HG03097 (cell line): Measurements from ENCODE around the gene DNAH1.

ENCODE experiments used
- ATAC-seq: cut with Tn5 transposase; IDR thresholded peaks from one replicate; pipeline ENCODE4 v1.9.1; 2021; ENCODE audit not compliant: unreplicated experiment, low FRiP score

DNAH1 gene

DNA sequence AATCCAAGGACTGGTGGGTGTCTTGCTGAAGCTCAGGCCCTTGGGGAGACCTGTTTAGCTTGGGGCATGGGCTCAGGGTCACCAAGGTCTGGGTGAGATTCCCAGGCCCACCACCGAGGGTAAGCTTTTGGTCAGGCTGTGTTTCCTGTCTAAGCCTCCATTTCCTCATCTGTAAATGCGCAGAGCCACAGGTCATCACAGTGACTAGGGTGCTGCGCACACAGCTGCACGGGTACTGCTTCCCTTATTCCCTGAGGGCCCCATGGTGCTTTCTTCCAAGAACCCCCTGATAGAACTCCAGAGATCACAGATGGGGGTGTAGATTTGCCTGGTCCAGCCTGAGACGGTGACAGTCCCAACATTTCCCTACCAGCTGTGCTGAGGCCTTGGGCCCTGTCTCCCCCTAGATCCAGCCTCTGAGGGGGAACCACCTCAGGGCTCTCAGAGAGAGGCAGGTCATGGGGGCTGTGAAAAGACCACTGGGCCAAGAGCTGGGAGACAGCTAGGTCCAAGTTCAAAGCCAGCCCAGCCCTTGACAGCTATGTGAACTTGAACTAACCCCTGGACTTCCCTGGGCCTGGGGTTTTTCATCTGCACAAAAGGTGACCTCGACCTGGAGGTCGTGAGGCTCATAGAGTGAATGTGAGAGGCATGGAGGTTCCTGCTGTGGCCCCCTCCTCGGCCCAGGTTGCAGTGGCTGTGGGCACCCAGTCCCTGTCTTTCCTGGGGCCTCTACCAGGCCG lies 68.1 kb downstream of the DNAH1 start:
- no peak for ATAC-seq

DNA sequence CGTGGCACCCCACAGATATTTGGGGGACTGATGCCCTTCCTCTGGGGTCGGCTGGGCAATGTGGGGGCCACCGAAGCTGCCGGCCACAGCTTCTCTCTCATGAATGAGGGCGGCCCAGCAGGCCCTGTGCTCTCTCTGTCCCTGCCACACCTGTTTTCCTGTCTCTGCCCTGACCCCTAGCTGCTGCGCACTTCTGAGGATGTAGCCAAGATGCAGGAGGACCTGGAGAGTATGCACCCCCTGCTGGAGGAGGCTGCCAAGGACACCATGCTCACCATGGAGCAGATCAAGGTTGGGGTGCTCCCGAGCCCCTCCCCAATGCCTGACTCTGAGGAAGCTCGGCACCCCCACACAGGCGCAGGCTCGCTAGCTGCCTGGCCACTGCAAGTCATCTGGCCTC lies 69.0 kb downstream of the DNAH1 start:
- ATAC-seq: no peak

DNA sequence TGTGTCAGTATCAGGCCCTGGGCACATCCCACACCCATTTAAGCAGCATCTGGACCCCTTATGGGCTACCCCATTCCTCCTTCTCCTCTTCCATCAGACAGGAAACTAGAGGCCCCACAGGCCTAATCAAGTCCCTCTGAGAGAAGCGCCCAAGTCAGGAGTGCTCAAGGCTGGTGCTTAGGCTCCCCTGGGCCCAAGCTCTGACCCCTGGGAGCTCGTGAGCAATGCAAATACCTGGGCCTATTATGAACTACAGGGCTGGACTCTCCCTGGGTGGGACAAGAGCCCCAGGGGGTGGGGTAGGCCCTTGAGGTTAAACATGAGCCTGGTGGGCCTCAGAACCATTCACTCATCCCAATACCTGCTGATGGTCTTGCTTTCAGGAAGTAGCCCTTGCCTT lies 71.4 kb downstream of the DNAH1 start:
- no peak for ATAC-seq

GRCh38 chr3:52388348-52388821 lies 72.3 kb downstream of the DNAH1 start:
- ATAC-seq: no peak

DNA sequence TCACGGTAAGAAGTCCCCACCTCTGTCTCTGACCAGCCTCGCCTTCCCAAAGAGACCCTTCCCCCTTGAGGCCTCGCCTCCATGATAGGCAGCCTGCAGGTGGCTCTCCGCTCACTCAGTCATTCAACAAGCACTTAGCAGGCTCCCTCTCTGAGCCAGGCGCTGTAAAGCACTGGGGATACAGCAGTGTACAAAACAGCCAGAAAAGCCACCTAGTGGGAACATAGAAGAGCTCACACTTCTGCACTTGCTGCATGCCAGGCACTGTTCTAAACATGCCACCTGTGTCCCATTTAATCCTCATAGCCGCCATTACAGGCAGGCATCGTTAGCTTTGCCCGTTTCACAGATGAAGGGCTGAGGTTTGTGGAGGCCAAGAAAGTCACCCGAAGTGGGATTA lies 72.8 kb downstream of the DNAH1 start:
- ATAC-seq: no peak

DNA sequence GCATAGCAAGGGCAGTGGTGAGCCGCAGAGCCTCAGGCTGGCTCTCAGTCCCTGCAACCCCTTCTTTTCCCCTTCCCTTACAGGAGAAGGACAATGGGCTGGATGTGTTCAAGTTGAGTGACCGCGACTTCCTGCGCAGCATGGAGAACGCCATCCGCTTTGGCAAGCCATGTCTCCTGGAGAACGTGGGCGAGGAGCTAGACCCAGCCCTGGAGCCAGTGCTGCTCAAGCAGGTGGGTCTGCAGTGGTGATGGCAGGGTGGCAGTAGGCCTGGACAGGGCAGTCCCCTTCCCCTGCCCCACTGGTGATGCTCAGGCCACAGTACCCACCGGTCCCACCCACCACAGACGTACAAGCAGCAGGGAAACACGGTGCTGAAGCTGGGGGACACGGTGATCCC lies 75.0 kb downstream of the DNAH1 start:
- ATAC-seq: no peak

DNA sequence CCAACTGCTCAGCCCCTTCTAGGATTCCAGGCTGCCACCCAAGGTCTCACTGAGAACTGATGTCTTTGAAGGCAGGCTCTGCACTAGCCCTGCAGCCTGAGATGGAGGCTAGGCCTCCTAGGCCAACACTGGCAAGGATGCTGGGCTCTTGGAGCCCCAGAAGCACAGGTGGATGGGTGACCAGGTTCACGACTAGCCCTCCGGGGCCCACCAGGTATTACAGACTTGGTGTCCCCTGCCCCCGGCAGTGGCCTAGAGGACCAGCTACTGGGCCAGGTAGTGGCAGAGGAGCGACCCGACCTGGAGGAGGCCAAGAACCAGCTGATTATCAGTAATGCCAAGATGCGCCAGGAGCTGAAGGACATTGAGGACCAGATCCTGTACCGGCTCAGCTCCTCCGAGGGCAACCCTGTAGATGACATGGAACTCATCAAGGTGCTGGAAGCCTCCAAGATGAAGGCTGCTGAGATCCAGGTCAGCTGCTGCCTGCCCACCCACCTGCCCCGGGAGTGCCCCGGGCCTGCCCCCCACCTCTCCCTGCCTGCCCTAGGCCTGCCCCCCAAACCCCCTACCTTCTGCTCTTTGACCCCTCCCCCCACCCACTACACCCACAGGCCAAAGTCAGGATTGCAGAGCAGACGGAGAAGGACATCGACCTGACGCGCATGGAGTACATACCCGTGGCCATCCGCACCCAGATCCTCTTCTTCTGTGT lies 76.3 kb downstream of the DNAH1 start:
- no peak for ATAC-seq

- no peak for ATAC-seq
These were observed 77.2 kb downstream of the DNAH1 start for GRCh38 chr3:52393131-52393807.

DNA sequence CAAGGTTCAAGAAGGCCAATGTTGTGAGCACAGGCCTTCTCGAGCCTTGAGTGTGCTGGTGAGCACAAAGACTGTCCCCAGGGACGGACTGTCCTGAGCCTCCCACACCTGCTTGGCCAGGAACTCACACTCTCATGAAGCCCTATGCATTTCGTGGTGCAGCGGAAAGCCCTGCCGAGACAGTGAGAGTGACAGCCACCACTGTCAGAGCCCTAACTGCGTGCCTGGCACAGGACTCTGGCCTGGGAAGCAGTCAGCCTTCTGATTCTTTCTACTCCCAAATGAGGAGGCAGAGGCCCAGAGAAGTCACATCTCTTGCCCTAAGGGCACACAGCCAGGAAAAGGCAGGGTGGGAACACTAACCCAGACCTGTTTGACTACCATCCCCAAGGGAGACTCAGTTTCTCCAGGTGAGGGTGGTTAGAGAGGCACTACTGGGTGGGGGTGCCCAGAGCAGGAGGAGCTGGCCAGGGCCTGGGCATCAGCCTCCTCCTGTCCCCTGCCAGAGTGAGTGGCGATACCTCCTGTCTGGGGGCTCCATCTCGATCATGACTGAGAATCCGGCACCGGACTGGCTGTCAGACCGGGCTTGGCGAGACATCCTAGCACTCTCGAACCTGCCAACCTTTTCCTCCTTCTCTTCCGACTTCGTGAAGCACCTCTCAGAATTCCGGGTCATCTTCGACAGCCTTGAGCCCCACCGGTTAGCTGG lies 78.0 kb downstream of the DNAH1 start:
- ATAC-seq: no peak

- no peak for ATAC-seq
These were observed 78.8 kb downstream of the DNAH1 start for GRCh38 chr3:52394751-52395502.

DNA sequence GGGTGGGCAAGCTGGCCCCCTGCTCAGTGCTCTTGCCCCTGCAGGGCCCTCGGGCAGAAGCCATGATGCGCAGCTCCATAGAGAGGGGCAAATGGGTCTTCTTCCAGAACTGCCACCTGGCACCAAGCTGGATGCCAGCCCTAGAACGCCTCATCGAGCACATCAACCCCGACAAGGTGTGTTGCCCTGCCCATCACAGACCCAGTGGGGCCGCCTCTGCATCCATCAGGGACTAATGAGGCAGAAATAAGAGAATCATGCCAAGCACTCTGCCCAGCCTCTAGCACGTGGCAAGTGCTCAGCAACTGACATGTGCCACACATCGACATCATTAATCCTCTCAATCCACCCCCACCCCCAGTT lies 79.4 kb downstream of the DNAH1 start:
- no peak for ATAC-seq

GRCh38 chr3:52396011-52396906 lies 80.1 kb downstream of the DNAH1 start:
- ATAC-seq: no peak

DNA sequence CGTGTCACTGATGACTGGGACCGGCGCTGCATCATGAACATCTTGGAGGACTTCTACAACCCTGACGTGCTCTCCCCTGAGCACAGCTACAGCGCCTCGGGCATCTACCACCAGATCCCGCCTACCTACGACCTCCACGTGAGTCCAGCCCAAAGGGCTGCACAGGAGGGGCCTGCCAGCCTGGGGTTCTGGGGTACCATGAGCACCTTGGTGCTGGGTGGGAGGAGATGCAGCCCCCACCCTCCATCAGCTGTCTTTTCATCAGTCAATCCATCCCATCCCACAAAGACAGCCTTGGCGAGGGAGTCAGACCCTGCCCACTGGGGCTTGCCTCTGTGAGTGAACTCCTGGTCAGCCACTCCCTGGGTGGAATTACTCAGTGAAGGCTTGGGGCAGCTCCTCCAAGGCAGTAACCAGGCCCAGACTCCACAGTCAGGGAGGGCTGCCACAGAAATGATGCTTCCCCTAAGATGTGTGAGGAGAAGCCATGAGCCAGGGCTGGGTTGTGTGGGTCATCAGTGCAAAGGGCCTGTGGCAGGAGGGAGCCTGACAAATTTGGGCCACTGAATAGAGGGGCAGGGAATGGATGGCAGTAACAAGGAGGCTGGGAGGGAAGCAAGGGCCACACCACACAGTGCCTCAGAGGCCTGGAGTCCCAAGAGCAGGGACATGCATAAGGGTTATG lies 80.9 kb downstream of the DNAH1 start:
- ATAC-seq: no peak

- no peak for ATAC-seq
These were observed 81.7 kb downstream of the DNAH1 start for GRCh38 chr3:52397676-52398399.

DNA sequence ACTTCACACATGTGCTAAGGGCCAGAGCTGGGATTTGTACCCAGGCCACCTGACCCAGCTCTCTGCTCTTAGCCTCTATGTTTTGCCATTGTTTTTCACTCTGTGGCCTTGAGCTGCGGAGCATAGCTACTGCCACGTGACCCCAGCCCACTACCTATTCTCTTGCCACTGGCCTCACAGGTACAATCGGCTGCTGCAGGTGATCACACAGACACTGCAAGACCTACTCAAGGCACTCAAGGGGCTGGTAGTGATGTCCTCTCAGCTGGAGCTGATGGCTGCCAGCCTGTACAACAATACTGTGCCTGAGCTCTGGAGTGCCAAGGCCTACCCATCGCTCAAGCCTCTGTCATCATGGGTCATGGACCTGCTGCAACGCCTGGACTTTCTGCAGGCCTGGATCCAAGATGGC lies 82.6 kb downstream of the DNAH1 start:
- no peak for ATAC-seq

- ATAC-seq: no peak
These were observed 83.0 kb downstream of the DNAH1 start for GRCh38 chr3:52399131-52399530.

DNA sequence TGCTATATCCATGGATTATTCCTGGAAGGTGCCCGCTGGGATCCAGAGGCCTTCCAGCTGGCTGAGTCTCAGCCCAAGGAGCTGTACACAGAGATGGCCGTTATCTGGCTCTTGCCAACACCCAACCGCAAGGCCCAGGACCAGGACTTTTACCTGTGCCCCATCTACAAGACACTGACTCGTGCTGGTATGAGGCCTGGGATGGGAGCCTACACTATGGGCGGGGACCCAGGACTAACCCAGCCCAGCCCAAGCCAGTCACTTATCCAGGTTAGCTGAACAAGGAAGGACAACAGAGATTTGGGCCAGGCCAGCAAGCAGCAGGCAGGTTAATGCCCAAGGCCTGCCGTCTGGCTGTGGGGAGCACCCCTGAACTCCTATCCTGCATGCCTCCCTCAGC lies 83.5 kb downstream of the DNAH1 start:
- ATAC-seq: no peak

GRCh38 chr3:52400275-52400793 lies 84.2 kb downstream of the DNAH1 start:
- ATAC-seq: no peak
